GM12872 (cell line): ENCODE results near the gene IER5L.

Experiments used
- CTCF ChIP-seq: IDR thresholded peaks from 3 replicates; pipeline ENCODE4 v1.5.1; 2011; ENCODE audit warnings: low read depth, mild to moderate bottlenecking, low read length, moderate library complexity; ENCODE audit not compliant: insufficient read depth

IER5L gene

GRCh38 chr9:129162497-129163197, 15.4 kb downstream of the IER5L start:
- no peak for TF ChIP-seq CTCF

GRCh38 chr9:129161534-129161837, 16.6 kb downstream of the IER5L start:
- TF ChIP-seq CTCF, result no peak

GRCh38 chr9:129160712-129161533, 17.1 kb downstream of the IER5L start:
- TF ChIP-seq CTCF, result no peak

- TF ChIP-seq CTCF, result no peak
Observed at GRCh38 chr9:129156163-129156562, 21.9 kb downstream of the IER5L start.

GRCh38 chr9:129154866-129155477, 23.1 kb downstream of the IER5L start:
- no peak for TF ChIP-seq CTCF

- no peak for TF ChIP-seq CTCF
Observed at GRCh38 chr9:129151469-129151868, 26.6 kb downstream of the IER5L start.

- TF ChIP-seq CTCF, result no peak
Observed at GRCh38 chr9:129150672-129151211, 27.3 kb downstream of the IER5L start.
